GM21423 (cell line): ENCODE measurements around the gene COL1A2.

Experiments
- ATAC-seq: cut with Tn5 transposase; IDR thresholded peaks from one replicate; pipeline ENCODE4 v1.9.1; 2021; ENCODE audit warnings: mild to moderate bottlenecking, moderate library complexity; ENCODE audit not compliant: unreplicated experiment

COL1A2 gene

DNA sequence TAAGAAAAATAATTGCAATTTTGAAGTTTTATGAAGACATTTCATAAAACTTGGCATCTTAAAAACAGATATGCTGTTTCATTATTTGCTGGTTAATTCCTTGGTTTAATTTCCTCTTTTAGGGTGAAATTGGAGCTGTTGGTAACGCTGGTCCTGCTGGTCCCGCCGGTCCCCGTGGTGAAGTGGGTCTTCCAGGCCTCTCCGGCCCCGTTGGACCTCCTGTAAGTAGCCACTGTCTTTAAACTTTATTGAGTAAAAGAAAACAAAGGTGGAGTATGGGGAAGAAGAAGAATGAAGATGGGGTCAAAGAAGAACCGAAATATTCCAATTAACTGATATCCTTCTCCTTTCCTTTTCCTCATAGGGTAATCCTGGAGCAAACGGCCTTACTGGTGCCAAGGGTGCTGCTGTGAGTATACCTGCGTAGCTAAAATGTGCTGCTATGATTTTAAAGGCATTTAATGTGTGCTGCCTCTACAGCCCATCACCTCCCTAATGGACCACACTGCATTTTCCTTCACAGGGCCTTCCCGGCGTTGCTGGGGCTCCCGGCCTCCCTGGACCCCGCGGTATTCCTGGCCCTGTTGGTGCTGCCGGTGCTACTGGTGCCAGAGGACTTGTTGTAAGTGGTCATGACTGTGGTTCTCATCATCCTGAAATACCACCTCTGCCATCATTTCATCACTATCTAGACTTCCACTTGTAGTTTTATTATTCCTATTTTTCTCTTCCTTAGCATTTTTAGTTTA lies 14.7 kb downstream of the COL1A2 start:
- ATAC-seq = no peak

DNA sequence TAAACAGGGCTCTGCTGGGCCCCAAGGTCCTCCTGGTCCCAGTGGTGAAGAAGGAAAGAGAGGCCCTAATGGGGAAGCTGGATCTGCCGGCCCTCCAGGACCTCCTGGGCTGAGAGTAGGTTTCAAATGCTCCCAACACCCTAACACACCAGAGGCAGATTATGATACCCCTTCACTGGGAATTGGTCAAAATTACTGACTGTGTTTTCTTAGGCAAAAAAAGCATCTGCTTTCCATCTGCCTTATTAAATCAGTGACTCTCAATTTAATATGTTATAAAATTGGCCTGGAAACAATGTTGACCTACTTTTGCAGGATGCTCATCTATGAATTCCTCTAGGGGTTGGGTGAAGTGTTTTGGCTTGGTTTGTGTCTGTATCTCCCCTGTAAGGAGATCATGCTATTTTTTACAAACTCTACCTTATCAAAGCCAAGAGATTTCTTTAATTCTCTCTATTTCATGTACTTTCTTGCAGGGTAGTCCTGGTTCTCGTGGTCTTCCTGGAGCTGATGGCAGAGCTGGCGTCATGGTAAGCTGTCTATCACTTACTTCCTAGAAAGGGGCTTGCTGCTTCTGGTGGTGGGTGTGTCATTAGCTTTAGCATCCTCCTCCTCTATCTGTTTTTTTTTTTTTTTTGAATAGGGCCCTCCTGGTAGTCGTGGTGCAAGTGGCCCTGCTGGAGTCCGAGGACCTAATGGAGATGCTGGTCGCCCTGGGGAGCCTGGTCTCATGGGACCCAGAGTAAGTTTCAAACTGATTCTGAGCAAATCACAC lies 15.9 kb downstream of the COL1A2 start:
- no peak for ATAC-seq

GRCh38 chr7:94411188-94411466 lies 16.4 kb downstream of the COL1A2 start:
- no peak for ATAC-seq

GRCh38 chr7:94412762-94413322 lies 18.1 kb downstream of the COL1A2 start:
- no peak for ATAC-seq

- ATAC-seq = no peak
These were observed 19.8 kb downstream of the COL1A2 start for GRCh38 chr7:94414481-94414880.

DNA sequence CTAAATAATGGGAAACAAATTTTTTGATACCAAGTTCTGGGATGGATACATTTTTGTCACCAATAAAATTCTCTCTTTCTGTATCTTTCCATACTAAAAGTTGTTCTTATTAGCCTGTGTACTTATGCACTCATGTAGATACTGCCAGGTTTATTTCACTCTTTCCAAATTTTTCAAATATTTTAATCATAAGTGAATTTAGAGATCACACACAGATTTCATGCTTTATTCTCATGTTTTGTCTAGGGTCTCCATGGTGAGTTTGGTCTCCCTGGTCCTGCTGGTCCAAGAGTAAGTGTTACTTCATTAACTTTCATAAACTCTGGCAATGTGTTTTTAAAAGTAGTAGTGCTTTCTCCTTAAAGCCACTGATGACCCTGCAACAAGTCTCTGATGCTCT lies 20.3 kb downstream of the COL1A2 start:
- ATAC-seq = no peak

- ATAC-seq = no peak
These were observed 22.6 kb downstream of the COL1A2 start for GRCh38 chr7:94417306-94417705.

DNA sequence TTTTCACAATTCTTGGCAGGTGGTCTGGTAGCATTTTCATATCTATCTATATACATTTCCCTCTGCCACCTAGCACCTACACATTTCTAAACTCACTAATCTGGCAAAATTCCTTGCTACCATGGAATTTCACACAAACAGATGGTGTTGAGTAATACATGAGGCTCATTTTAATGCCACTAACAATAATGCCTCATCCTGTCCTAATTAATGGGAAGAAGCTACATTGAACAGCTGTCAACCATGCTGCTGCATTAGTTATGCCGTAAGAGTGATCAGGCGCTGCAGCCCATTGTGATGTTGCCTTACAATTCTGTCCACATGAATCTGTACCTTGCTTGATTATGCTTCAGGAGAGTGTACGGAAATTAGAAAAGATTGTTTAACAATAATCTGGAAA lies 23.2 kb downstream of the COL1A2 start:
- ATAC-seq = no peak

DNA sequence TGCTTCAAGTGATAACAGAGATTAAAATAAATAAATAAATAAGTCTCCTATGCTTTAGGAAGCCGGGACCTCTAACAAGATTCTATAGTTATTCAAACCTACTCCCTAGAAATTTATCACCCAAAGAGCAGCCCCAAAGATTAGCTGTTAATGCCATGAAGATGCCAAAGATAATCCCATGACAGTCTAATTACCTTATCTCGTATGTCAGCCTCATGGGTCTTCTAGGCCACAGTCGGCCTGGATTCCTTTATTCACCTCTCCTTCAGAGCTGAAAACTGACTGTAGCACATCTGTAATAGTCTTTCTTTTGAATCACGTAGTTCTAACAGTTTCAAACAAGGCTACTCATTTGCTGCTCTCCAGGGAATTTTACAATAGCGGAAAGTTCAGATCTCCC lies 24.2 kb downstream of the COL1A2 start:
- ATAC-seq = no peak

DNA sequence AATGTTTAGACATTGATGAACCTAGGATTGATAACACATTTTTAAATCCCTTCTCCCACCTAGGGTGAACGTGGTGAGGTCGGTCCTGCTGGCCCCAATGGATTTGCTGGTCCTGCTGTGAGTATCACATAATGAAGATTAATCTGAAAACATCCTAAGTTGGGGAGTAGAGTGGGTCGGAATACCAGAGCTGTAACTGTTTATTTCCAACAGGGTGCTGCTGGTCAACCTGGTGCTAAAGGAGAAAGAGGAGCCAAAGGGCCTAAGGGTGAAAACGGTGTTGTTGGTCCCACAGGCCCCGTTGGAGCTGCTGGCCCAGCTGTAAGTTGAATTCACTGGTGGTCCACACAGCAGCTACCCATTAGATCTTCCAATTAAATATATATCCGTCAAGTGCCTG lies 25.6 kb downstream of the COL1A2 start:
- ATAC-seq = no peak

GRCh38 chr7:94421681-94422080 lies 27.0 kb downstream of the COL1A2 start:
- ATAC-seq = no peak

DNA sequence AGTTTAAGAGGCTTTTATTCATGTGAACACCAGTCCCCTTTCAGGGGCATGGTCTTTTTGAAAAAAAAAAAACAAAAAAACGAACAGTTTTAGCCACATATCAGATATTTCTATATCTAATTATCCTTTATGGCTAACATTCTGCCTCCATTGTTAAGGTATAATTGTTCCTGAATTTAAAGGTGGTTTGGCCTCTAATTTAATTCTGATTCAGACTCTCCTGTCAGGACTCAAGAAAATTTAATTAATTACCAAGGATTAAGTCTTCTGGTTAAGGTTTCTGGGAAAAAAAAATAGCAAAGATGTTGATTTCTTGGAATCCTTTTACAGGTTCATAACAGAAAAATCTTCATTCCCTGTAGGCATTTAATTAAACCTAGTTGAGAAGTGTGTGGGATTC lies 27.4 kb downstream of the COL1A2 start:
- no peak for ATAC-seq

- no peak for ATAC-seq
These were observed 28.2 kb downstream of the COL1A2 start for GRCh38 chr7:94422827-94423460.

DNA sequence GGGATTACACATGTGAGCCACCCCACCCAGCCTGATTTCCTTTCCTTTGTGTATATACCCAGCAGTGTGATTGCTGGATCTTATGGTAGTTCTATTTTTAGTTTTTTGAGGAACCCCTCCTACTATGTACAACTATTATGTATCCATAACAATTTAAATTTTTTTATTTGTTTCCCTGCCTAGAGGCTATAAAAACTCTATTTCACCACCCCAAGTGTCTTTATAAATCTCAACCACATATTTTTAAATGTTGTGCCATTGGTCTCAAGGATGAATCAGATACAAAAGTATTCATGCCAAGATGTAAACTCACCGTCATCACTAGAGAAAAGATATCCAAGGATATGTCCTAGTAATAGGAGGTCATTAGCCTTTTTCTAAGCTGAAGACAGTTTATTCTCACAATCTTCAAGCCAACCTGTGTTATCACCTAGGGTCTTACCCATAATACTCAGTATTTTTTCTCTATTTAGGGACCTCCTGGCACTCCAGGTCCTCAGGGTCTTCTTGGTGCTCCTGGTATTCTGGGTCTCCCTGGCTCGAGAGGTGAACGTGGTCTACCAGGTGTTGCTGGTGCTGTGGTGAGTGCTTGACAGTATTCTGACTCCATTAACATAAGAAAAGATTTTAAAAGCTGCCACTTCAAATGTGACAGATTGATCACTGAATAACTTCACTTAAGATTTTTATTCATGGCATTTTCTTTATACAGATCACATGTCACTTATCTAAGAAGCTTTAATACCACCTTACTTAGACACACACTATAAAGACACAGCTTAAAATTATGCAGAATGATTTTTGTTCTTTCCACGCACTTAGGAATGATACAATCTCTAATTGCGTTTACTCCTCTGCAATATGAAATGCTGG lies 29.4 kb downstream of the COL1A2 start:
- ATAC-seq = no peak

DNA sequence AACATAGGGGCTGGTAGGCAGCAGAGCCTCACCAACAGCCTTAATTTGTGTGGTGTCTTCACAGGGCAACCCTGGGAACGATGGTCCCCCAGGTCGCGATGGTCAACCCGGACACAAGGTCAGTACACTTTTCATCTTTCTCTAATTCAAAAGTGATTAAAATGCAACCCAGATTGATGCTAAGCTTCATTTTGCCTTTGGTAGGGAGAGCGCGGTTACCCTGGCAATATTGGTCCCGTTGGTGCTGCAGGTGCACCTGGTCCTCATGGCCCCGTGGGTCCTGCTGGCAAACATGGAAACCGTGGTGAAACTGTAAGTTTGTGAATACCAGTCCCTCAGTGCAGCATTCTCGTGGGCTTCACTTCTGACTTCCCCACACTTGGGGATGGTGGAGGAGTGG lies 30.9 kb downstream of the COL1A2 start:
- ATAC-seq = no peak

GRCh38 chr7:94426980-94427875 lies 32.5 kb downstream of the COL1A2 start:
- ATAC-seq = no peak

DNA sequence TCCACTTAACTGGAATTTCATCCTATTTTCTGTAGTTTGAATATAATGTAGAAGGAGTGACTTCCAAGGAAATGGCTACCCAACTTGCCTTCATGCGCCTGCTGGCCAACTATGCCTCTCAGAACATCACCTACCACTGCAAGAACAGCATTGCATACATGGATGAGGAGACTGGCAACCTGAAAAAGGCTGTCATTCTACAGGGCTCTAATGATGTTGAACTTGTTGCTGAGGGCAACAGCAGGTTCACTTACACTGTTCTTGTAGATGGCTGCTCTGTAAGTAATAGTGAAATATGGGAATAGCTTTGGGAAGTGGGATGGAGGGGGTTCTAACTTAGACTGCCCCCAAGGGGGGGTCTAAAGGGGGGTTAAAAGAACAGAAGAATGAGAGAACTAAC lies 34.5 kb downstream of the COL1A2 start:
- no peak for ATAC-seq

GRCh38 chr7:94431176-94431575 lies 36.5 kb downstream of the COL1A2 start:
- ATAC-seq = no peak

DNA sequence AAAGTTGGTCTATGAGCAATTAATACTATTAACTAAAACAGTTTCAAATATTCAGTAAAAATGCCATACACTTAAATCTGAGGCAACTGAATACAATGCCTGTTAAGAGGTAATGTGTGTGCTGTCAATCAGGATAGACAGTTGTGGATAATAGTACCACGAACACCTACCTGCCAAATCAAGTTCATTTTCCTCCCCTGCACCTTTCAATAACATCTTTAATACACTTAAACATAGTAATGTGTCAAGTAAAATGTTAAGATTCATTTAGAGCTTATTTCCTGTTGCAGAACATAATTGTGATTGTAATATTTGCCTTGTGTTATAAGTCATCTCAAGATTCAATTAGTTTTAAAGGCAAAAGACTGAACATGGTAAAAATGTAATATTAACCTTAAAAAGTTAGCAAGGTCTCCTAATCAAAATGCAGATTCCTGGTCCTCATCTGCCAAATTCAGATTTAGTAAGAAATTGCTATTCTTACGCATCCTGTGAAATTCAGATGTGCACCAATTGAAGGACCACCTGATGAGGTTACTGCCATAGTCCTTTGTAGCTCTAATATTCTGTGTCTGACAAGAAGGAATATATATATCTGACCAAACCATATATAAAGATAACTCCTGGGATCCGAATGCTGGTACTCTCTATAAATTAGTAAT lies 37.1 kb downstream of the COL1A2 start:
- no peak for ATAC-seq
